HCT116 (cell line): ENCODE measurements around the gene SLC2A13. TPM values are rescaled to one million over a fixed set of nuclear protein-coding genes. Genes with fewer than 3 reads are reported as not detected.

Experiments
- ATAC-seq: fragments of 200-7000 bp; cut with Tn5 transposase; 2 replicates; pipeline ENCODE4 v1.9.1; 2020; ENCODE audit warnings: mild to moderate bottlenecking, moderate library complexity
- BruUV-seq: library from RNA; stranded (reverse); fragments of 400-500 nt; replicated peaks from 2 replicates; lab custom pipeline; 2021; lab: Mats Ljungman, UMichigan
- CTCF ChIA-PET: fragments of 300-600 bp; sonication (Branson Sonifier 250); formaldehyde crosslinking; loops from one replicate; lab custom pipeline; 2021; ENCODE audit warnings: antibody characterized with exemption; lab: Charles Lee
- POLR2A ChIA-PET: fragments of 300-600, 350-600 bp; sonication (Branson Sonifier 250); formaldehyde crosslinking; loops from one replicate; lab custom pipeline; 2021; ENCODE audit warnings: antibody characterized with exemption; lab: Charles Lee
- RAD21 ChIA-PET, 2 experiments: fragments of 300-600 bp; sonication (Branson Sonifier 250); formaldehyde crosslinking; loops; one replicate each; lab custom pipeline; 2023; ENCODE audit warnings: low total read pairs in 2 of 2; ENCODE audit not compliant: uncharacterized antibody in 2 of 2, unreplicated experiment in 2 of 2, low non-redundant PET in 1 of 2; lab: Charles Lee
- DNase-seq: peaks from one replicate; pipeline ENCODE4 v3.0.0-alpha.2; 2010; ENCODE audit warnings: low read depth, low spot score
- H2AFZ ChIP-seq: fragments of 200-600 bp; shearing (Covaris generic), sonication (generic); 2 replicates; pipeline ENCODE4 v1.6.1; 2017; ENCODE audit warnings: low read depth, mixed run types, mixed read lengths, antibody characterized with exemption, low read length; ENCODE audit not compliant: poor library complexity, severe bottlenecking
- H3K27ac ChIP-seq: 2 replicates; pipeline ENCODE4 v1.5.1; 2012; ENCODE audit warnings: low read depth, low read length
- H3K27me3 ChIP-seq: fragments of 200-600 bp; sonication (generic); 2 replicates; pipeline ENCODE4 v1.6.1; 2016; ENCODE audit warnings: mixed run types, low read length, mixed read lengths; ENCODE audit not compliant: insufficient read depth
- H3K36me3 ChIP-seq, 2 experiments: fragments of 200-500 bp in 1 of 2; fragments of 200-600 bp in 1 of 2; sonication (Bioruptor generic) in 1 of 2; sonication (generic) in 1 of 2; 2 replicates each; pipeline versions ENCODE4 v1.5.1 to v1.6.1; 2014 to 2016; ENCODE audit warnings: low read length in 2 of 2, inconsistent platforms in 1 of 2, mixed read lengths in 1 of 2, mixed run types in 1 of 2; ENCODE audit not compliant: insufficient read depth in 2 of 2, control insufficient read depth in 1 of 2
- H3K4me1 ChIP-seq, 2 experiments: fragments of 200-600 bp in 1 of 2; sonication (generic) in 1 of 2; 2 replicates each; pipeline versions ENCODE4 v1.5.1 to v1.6.1; 2012 to 2017; ENCODE audit warnings: low read length in 2 of 2, inconsistent platforms in 1 of 2, mild to moderate bottlenecking in 1 of 2, mixed read lengths in 1 of 2, mixed run types in 1 of 2, moderate library complexity in 1 of 2; ENCODE audit not compliant: insufficient read depth in 2 of 2, control insufficient read depth in 1 of 2
- H3K4me2 ChIP-seq: fragments of 200-600 bp; sonication (generic); 2 replicates; pipeline ENCODE4 v1.6.1; 2017; ENCODE audit warnings: mixed run types, low read length, mixed read lengths
- H3K4me3 ChIP-seq, 2 experiments: fragments of 200-600 bp in 1 of 2; sonication (generic) in 1 of 2; replicated peaks in 1 of 2; 2 replicates each; pipeline ENCODE4 v1.5.1; 2011 to 2016; ENCODE audit warnings: low read length in 2 of 2, control low read depth in 1 of 2, low read depth in 1 of 2, mild to moderate bottlenecking in 1 of 2, mixed read lengths in 1 of 2, mixed run types in 1 of 2
- H3K79me2 ChIP-seq: fragments of 200-600 bp; sonication (generic); 2 replicates; pipeline ENCODE4 v1.6.1; 2017; ENCODE audit warnings: mild to moderate bottlenecking, mixed run types, low read length, moderate library complexity, mixed read lengths; ENCODE audit not compliant: insufficient read depth
- H3K9ac ChIP-seq: fragments of 200-600 bp; sonication (generic); 2 replicates; pipeline ENCODE4 v1.6.1; 2016; ENCODE audit warnings: low read length, mixed read lengths
- H3K9me2 ChIP-seq: fragments of 200-600 bp; sonication (generic), shearing (Covaris generic); 2 replicates; pipeline ENCODE4 v1.6.1; 2017; ENCODE audit warnings: mixed run types, mild to moderate bottlenecking, moderate library complexity; ENCODE audit not compliant: insufficient read depth
- H3K9me3 ChIP-seq, 2 experiments: fragments of 200-500 bp in 1 of 2; fragments of 200-600 bp in 1 of 2; sonication (Bioruptor generic) in 1 of 2; sonication (generic) in 1 of 2; 2 replicates each; pipeline ENCODE4 v1.6.1; 2014 to 2017; ENCODE audit warnings: low read length in 2 of 2, mixed read lengths in 2 of 2, inconsistent platforms in 1 of 2, low read depth in 1 of 2, mild to moderate bottlenecking in 1 of 2, mixed run types in 1 of 2, moderate library complexity in 1 of 2; ENCODE audit not compliant: control insufficient read depth in 1 of 2, insufficient read depth in 1 of 2
- H4K20me1 ChIP-seq: fragments of 200-600 bp; sonication (generic), shearing (Covaris generic); 2 replicates; pipeline ENCODE4 v1.6.1; 2017; ENCODE audit warnings: mixed run types, mild to moderate bottlenecking, moderate library complexity; ENCODE audit not compliant: insufficient read depth
- ELF1 ChIP-seq: IDR thresholded peaks from 2 replicates; pipeline ENCODE4 v1.6.1; 2012; ENCODE audit warnings: low read depth, borderline replicate concordance
- EZH2 ChIP-seq: fragments of 200-600 bp; sonication (generic); IDR thresholded peaks from 2 replicates; pipeline ENCODE4 v1.6.1; 2017; ENCODE audit warnings: antibody characterized with exemption, mixed run types
- EZH2phosphoT487 ChIP-seq: fragments of 200-600 bp; IDR thresholded peaks from 2 replicates; pipeline ENCODE4 v1.6.1; 2018; ENCODE audit warnings: antibody characterized with exemption, borderline replicate concordance
- JUND ChIP-seq: IDR thresholded peaks from 2 replicates; pipeline ENCODE4 v1.6.1; 2012
- POLR2A ChIP-seq: IDR thresholded peaks from 2 replicates; pipeline ENCODE4 v1.7.0; 2011; ENCODE audit warnings: borderline replicate concordance; ENCODE audit not compliant: insufficient read depth, insufficient read length; ENCODE audit errors: extremely low read depth
- RAD21 ChIP-seq: IDR thresholded peaks from 2 replicates; pipeline ENCODE4 v1.6.1; 2012; ENCODE audit warnings: low read depth, mild to moderate bottlenecking
- SIN3A ChIP-seq: IDR thresholded peaks from 2 replicates; pipeline ENCODE4 v1.6.1; 2012; ENCODE audit warnings: low read depth
- SP1 ChIP-seq: IDR thresholded peaks from 2 replicates; pipeline ENCODE4 v1.6.1; 2012; ENCODE audit warnings: low read depth
- TCF7L2 ChIP-seq: IDR thresholded peaks from 2 replicates; pipeline ENCODE4 v1.7.0; 2011; ENCODE audit warnings: borderline replicate concordance, inconsistent platforms; ENCODE audit not compliant: insufficient read depth, insufficient read length; ENCODE audit errors: extremely low read depth
- YY1 ChIP-seq: IDR thresholded peaks from 2 replicates; pipeline ENCODE4 v1.6.1; 2011; ENCODE audit warnings: low read length, low read depth, moderate library complexity, mild to moderate bottlenecking; ENCODE audit not compliant: insufficient replicate concordance; ENCODE audit errors: extremely low read depth
- ZFX ChIP-seq: fragments of 450-650 bp; IDR thresholded peaks from 2 replicates; pipeline ENCODE4 v1.6.1; 2017
- ZNF274 ChIP-seq: fragments of 200-500 bp; sonication (Bioruptor generic); IDR thresholded peaks from 2 replicates; pipeline ENCODE4 v1.6.1; 2014; ENCODE audit warnings: mild to moderate bottlenecking, low read depth, low read length, inconsistent platforms
- intact Hi-C: fragments of 100-400 bp; cut with micrococcal nuclease; formaldehyde crosslinking; loops from 2 replicates; pipeline ENCODE4 v1.10.0; 2022
- total RNA-seq: library from RNA; stranded (reverse); gene quantifications from one replicate; pipeline ENCODE4 v1.2.1, GENCODE V29; 2021; ENCODE audit not compliant: unreplicated experiment

The SLC2A13 gene
- total RNA-seq, 1 experiment from 2014 or later: 6.8 TPM

DNA sequence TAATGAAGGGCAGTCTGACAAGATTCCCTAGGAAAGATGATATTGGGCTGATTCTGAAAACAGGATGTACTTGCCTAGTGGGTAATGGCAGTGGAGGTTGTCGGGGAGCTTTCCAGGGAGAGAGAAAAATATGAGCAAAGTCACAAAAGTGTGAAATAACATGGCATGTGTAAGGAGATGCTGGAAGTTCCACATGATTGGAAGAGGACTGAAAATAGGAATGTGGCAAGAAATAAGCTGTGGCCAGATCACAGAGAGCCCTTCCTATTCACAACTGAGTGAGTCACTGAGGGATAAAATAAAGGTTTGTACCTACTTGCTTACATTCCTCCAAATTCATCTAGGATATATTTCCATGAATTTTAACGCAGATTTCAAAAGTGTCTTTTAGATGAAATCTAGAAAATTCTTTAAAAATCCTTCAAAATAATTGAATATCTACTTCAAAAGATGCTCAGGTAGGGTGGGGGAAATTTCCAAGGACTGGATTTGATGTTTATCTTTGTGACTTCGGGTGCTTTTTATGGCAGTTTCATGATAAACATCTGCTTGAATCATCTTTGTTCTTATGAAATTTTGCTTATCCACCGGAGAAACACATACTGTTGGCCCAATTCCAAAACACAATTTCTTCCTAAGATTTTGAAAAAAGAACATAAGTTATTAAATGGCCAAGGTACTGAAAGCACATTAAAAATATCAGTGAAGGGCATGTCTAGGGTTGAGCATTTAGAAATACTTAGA lies 36.3 kb upstream of the SLC2A13 start:
- RAD21 ChIA-PET: no interaction called here
- no peaks in the 10 kb centered on the region for H3K27me3 ChIP-seq
- no peak overlapping the region for H2AFZ ChIP-seq
- intact Hi-C loops: no loop called here
- H3K4me3 ChIP-seq: no peak overlapping the region
- no peaks in the 10 kb centered on the region for H3K79me2 ChIP-seq
- TF ChIP-seq ELF1 (no peak), ZNF274 (no peak), EZH2phosphoT487 (no peak), SIN3A (no peak), JUND (no peak), RAD21 (no peak), POLR2A (no peak), YY1 (no peak), EZH2 (no peak), SP1 (no peak), ZFX (no peak)
- H3K9me3 ChIP-seq: no peaks in the 10 kb centered on the region
- POLR2A ChIA-PET: no interaction called here
- CTCF ChIA-PET: no interaction called here
- H3K36me3 ChIP-seq: no peaks in the 10 kb centered on the region
- H3K9ac ChIP-seq: no peak overlapping the region
- no peak overlapping the region for H3K27ac ChIP-seq
- H3K9me2 ChIP-seq: no peaks in the 10 kb centered on the region; the same call in 1 of the 2 replicates
- H3K4me2 ChIP-seq: no peak overlapping the region
- ATAC-seq (no peak), DNase-seq (no peak)
- no TSS peak for BruUV-seq
- no peaks in the 10 kb centered on the region for H3K4me1 ChIP-seq
- H4K20me1 ChIP-seq: no peaks in the 10 kb centered on the region

- Histone ChIP-seq H3K27ac (no peak overlapping the region), H3K9me2 (no peaks in the 10 kb centered on the region), H3K4me3 (no peak overlapping the region), H3K4me1 (no peaks in the 10 kb centered on the region), H3K9ac (no peak overlapping the region), H3K79me2 (no peaks in the 10 kb centered on the region), H3K9me3 (no peaks in the 10 kb centered on the region), H3K36me3 (no peaks in the 10 kb centered on the region), H4K20me1 (no peaks in the 10 kb centered on the region), H2AFZ (no peak overlapping the region), H3K27me3 (no peaks in the 10 kb centered on the region), H3K4me2 (no peak overlapping the region)
- POLR2A ChIA-PET: no interaction called here
- intact Hi-C loops: no loop called here
- RAD21 ChIA-PET: no interaction called here
- no TSS peak for BruUV-seq
- DNase-seq (no peak), ATAC-seq (no peak)
- CTCF ChIA-PET: no interaction called here
- TF ChIP-seq EZH2: no peak
- TF ChIP-seq SIN3A: no peak
- no peak for TF ChIP-seq SP1
- no peak for TF ChIP-seq TCF7L2
These were observed 32.6 kb upstream of the SLC2A13 start for GRCh38 chr12:40138526-40138925.
